Stimulated activated naive CD4-positive, alpha-beta T cell (primary cell): ENCODE measurements around the gene ZBTB1.
"Not testable (repeated sequence)": the region's sequence is repeated elsewhere in the genome, so short reads cannot be mapped to it uniquely, and the experiment has no call there.

ENCODE experiments used
- DNase-seq, 6 experiments: peaks; one replicate each; lab custom pipeline; 2025; lab: John Stamatoyannopoulos, UW

The ZBTB1 gene

DNA sequence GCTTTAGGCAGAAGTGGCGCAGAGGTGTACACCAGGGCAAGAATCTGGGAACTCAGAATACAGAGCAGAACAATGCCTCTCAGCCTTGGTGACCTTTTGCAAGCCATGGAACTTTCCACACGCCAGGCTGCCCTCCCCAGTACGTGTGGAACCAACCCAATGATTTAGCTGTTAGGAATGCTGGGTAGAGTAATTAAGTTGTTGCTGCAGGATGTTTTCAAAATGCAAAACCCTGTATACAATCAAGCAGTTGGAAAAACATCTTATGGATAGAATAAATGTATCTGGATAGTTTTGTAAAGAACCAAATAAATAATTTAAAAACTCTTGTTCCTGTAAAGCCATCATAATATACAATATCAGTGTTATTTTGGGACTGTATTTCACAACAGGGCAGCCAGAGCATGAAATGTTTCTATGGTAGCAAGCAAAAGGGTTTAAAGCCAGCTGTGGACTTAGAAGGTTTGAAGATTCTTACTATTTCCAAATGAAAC is 64.6 kb downstream of the ZBTB1 start:
- no peak for DNase-seq

DNA sequence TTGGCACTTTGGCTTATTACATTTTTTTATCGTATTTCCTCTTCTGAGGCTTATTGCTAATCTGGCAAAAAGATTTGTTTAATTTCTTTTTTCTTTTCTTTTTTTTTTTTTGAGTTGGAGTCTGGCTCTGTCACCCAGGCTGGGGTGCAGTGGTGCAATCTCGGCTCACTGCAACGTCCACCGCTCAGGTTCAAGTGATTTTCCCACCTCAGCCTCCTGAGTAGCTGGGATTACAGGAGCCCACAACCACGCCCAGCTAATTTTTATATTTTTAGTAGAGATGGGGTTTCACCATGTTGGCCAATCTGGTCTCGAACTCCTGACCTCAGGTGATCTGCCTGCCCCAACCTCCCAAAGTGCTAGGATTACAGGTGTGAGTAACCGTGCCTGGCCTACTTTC is 65.1 kb downstream of the ZBTB1 start:
- not testable (repeated sequence) for DNase-seq

DNA sequence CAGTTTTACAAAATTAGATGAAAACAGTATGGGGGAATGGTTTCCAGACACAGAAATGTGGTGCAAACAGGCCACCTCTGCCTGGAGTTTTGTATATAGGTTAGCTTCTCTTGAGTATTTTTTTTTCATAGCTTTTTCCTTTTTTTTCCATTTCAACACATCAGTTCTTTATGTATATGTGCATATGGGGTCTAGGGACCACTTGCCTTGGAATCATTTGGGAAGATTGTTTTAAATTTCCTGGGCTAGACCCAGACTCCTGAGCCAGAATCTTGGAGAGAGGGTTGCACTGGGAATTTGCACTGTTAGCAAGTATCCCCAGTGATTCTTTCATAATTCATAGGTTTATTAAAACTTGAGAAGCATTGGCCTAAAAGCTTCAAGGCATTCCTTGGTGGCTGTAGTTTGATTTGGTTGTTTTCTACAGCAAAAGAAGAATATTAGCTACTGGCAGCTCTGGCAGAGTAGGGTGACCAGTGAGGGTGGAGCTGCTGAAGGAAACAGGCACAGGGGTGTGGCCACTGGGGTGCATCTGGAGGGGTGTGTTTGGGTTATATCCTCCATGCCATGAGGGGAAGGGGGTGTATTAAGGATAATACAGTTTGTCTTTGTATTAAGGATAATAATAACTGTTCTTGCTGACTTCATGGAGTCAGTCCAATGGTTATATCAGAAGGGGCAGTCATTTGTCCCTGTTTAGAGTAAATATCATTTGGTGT is 68.0 kb downstream of the ZBTB1 start:
- no peak for DNase-seq

DNA sequence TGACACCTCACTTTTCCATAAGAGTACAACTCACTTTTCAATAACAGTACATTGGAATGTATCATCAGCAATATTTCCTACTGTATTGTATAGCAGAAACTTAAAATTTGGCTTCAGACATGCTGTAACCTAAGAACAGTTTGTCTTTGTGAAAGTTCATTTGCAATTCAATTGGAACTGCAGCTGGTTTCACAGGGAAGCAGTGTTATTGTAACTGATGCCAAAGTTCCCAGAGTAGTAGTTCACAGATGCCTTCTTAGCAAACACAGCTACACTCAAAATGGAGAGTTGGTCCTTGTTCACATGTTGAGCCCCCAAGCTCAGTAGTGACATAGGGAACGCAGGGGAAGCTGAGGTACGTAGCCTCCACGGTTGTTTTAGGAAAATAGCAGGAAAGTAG is 68.5 kb downstream of the ZBTB1 start:
- DNase-seq, result no peak
